GM20000 (cell line): ENCODE measurements around the gene NUDT13.

ENCODE experiments used
- DNase-seq: peaks from one replicate; pipeline ENCODE4 v3.0.0; 2012; ENCODE audit warnings: low spot score
- CTCF ChIP-seq: IDR thresholded peaks from 2 replicates; pipeline ENCODE4 v1.5.1; 2012; ENCODE audit warnings: mild to moderate bottlenecking, control low read depth; ENCODE audit errors: extremely low read depth, missing control alignments

Gene NUDT13

GRCh38 chr10:73110345-73110849 is at the start of gene NUDT13:
Gene NUDT13 (plus strand): TSS chr10:73110455. CDS start chr10:73114366, 3,911 bp downstream.
- TF ChIP-seq CTCF = no peak
- DNase-seq = peak; percentile 55

GRCh38 chr10:73060738-73061635 is 49.3 kb upstream of the NUDT13 start:
- peak; percentile 16 for DNase-seq
- peak; percentile 5 for TF ChIP-seq CTCF

DNA sequence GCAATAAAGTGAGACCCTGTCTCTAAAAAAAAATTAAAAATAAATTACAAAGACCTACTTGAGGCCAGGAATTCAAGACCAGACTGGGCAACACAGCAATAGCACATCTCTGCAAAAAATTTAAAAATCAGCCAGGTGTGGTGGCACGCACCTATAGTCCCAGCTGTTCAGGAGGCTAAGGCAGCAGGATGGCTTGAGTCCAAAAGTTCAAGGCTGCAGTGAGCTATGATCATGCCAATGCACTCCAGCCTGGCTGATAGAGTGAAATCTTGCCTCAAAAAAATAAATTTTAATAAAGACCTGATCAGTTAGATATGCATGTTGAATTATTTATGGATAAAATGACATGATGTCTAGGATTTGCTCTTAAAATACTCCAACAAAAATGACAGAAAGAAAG is 48.5 kb upstream of the NUDT13 start:
- no peak for TF ChIP-seq CTCF
- DNase-seq = no peak

- no peak for TF ChIP-seq CTCF
- no peak for DNase-seq
Measured at GRCh38 chr10:73065441-73065840, 44.8 kb upstream of the NUDT13 start.

GRCh38 chr10:73073627-73074026 is 36.6 kb upstream of the NUDT13 start:
- no peak for DNase-seq
- TF ChIP-seq CTCF = no peak

GRCh38 chr10:73075829-73076228 is 34.4 kb upstream of the NUDT13 start:
- TF ChIP-seq CTCF = no peak
- DNase-seq = no peak

GRCh38 chr10:73076360-73077183 is 33.7 kb upstream of the NUDT13 start:
- no peak for TF ChIP-seq CTCF
- DNase-seq = no peak
